B cell (primary cell): Measurements from ENCODE around the gene TMEM170B.

Experiments used
- EZH2 ChIP-seq: IDR thresholded peaks from 2 replicates; pipeline ENCODE4 v1.6.1; 2012; ENCODE audit warnings: borderline replicate concordance, low read depth, mild to moderate bottlenecking, moderate library complexity, low read length; ENCODE audit not compliant: insufficient read depth, poor library complexity, severe bottlenecking
- TF ChIP-seq, protein P1 (sequence below): fragments of 200-600 bp; IDR thresholded peaks from one replicate; pipeline ENCODE4 v1.8.0; 2022; ENCODE audit warnings: antibody characterized with exemption, mild to moderate bottlenecking

DNA sequence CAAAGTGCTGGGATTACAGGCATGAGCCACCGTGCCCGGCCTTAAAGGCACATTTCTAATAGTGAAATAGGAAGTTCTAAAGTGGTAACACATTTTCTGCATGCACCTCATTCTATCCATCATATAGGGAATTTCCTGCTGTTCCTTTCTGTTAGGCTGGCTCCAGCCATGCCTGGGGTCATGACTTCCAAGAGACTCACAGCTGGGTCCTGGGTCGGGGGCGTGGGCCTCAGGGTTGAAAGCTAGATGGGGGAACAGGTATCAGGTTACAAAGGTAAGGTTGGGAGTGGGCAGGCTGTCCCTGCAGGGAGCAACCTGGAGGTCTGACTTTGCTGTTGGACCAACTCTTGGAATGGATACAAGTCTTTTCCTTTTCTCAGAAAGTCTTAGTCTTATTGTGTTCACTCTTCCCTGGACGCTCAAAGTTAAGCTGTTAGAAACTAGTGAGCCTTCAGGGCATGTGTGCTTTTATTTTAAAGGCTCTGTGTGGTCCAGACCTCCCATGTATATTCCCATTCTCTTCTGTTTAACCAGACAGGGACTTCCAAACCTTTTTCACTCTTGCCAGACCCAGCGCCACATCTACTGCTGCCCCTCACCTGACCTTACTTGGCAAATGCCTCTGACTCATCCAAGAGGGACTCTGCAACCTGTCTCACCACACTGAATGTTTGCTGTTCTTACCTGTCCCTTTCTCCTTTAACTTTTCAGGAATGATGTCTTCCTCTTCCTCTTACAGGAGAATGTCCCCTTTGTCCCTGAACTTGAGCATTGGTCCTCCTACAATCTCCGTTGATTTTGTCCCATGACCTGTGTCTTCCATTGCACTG lies 64.4 kb downstream of the TMEM170B start:
- no peak for TF ChIP-seq EZH2
- TF ChIP-seq, protein P1, sequence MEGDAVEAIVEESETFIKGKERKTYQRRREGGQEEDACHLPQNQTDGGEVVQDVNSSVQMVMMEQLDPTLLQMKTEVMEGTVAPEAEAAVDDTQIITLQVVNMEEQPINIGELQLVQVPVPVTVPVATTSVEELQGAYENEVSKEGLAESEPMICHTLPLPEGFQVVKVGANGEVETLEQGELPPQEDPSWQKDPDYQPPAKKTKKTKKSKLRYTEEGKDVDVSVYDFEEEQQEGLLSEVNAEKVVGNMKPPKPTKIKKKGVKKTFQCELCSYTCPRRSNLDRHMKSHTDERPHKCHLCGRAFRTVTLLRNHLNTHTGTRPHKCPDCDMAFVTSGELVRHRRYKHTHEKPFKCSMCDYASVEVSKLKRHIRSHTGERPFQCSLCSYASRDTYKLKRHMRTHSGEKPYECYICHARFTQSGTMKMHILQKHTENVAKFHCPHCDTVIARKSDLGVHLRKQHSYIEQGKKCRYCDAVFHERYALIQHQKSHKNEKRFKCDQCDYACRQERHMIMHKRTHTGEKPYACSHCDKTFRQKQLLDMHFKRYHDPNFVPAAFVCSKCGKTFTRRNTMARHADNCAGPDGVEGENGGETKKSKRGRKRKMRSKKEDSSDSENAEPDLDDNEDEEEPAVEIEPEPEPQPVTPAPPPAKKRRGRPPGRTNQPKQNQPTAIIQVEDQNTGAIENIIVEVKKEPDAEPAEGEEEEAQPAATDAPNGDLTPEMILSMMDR: no peak
